HepG2 (cell line): ENCODE results near the gene IL17RC. TPM values are rescaled to one million over a fixed set of nuclear protein-coding genes. Genes with fewer than 3 reads are reported as not detected.

Experiments
- ADNP ChIP-seq: sonication (generic); formaldehyde crosslinking; IDR thresholded peaks from 2 replicates; pipeline ENCODE4 v1.4.0; 2020; ENCODE audit warnings: missing genetic modification reagents
- ATAD3A ChIP-seq: sonication (generic); formaldehyde crosslinking; IDR thresholded peaks from 2 replicates; pipeline ENCODE4 v1.4.0; 2020; ENCODE audit warnings: missing genetic modification reagents
- HMGA1 ChIP-seq: sonication (generic); formaldehyde crosslinking; conservative IDR thresholded peaks from 2 replicates; pipeline ENCODE4 v1.4.0; 2020; ENCODE audit warnings: missing genetic modification reagents
- KDM2A ChIP-seq: sonication (generic); formaldehyde crosslinking; IDR thresholded peaks from 2 replicates; pipeline ENCODE4 v1.4.0; 2020; ENCODE audit warnings: low read depth, missing genetic modification reagents, borderline replicate concordance
- NCOA2 ChIP-seq: sonication (generic); formaldehyde crosslinking; IDR thresholded peaks from 2 replicates; pipeline ENCODE4 v1.8.0; 2022; ENCODE audit warnings: inconsistent platforms
- NFRKB ChIP-seq: fragments of 450-650 bp; IDR thresholded peaks from 2 replicates; pipeline ENCODE4 v1.6.1; 2017
- PAWR ChIP-seq: sonication (generic); formaldehyde crosslinking; IDR thresholded peaks from 2 replicates; pipeline ENCODE4 v1.4.0; 2020; ENCODE audit warnings: missing genetic modification reagents, mild to moderate bottlenecking, borderline replicate concordance
- POLR2AphosphoS2 ChIP-seq: IDR thresholded peaks from 2 replicates; pipeline ENCODE4 v1.6.1; 2011; ENCODE audit warnings: low read depth, low read length, improper control_type of control experiment
- SALL2 ChIP-seq: sonication (generic); formaldehyde crosslinking; IDR thresholded peaks from 2 replicates; pipeline ENCODE4 v1.8.1; 2023; ENCODE audit warnings: mild to moderate bottlenecking, missing genetic modification reagents, inconsistent platforms
- TBL1XR1 ChIP-seq: fragments of 150-350 bp; IDR thresholded peaks from 2 replicates; pipeline ENCODE4 v1.6.1; 2014; ENCODE audit warnings: borderline replicate concordance, low read length; ENCODE audit not compliant: partially characterized antibody
- THAP9 ChIP-seq: sonication (generic); formaldehyde crosslinking; IDR thresholded peaks from 2 replicates; pipeline ENCODE4; 2020; ENCODE audit warnings: missing genetic modification reagents, mild to moderate bottlenecking, borderline replicate concordance
- TRAFD1 ChIP-seq: sonication (generic); formaldehyde crosslinking; IDR thresholded peaks from 2 replicates; pipeline ENCODE4 v1.5.1; 2020; ENCODE audit warnings: missing genetic modification reagents, mild to moderate bottlenecking, borderline replicate concordance
- ZC3H4 ChIP-seq: sonication (generic); formaldehyde crosslinking; IDR thresholded peaks from 2 replicates; pipeline ENCODE4 v1.4.0; 2020; ENCODE audit warnings: missing genetic modification reagents, borderline replicate concordance
- ZFP36 ChIP-seq: fragments of 150-350 bp; IDR thresholded peaks from 2 replicates; pipeline ENCODE4 v1.6.1; 2018; ENCODE audit warnings: borderline replicate concordance, low read length, low read depth; ENCODE audit not compliant: partially characterized antibody
- ZFP36L2 ChIP-seq: sonication (generic); formaldehyde crosslinking; IDR thresholded peaks from 2 replicates; pipeline ENCODE4 v1.4.0; 2020; ENCODE audit warnings: missing genetic modification reagents
- ZNF274 ChIP-seq: sonication (generic); formaldehyde crosslinking; IDR thresholded peaks from 2 replicates; pipeline ENCODE4 v1.5.1; 2020; ENCODE audit warnings: mild to moderate bottlenecking, missing genetic modification reagents
- ZNF329 ChIP-seq: sonication (generic); formaldehyde crosslinking; IDR thresholded peaks from 2 replicates; pipeline ENCODE4 v1.9.0; 2021; ENCODE audit warnings: low read depth, mild to moderate bottlenecking, missing genetic modification reagents
- ZNF350 ChIP-seq: sonication (generic); formaldehyde crosslinking; IDR thresholded peaks from 2 replicates; pipeline ENCODE4 v1.4.0; 2020; ENCODE audit warnings: mild to moderate bottlenecking, low read depth, missing genetic modification reagents, borderline replicate concordance
- ZNF7 ChIP-seq: IDR thresholded peaks from 2 replicates; pipeline ENCODE4 v1.6.1; 2016; ENCODE audit warnings: missing biosample characterization, missing genetic modification reagents
- ZNF772 ChIP-seq: sonication (generic); formaldehyde crosslinking; IDR thresholded peaks from 2 replicates; pipeline ENCODE4 v1.5.0; 2020; ENCODE audit warnings: mild to moderate bottlenecking, missing genetic modification reagents
- polyA plus RNA-seq, 8 experiments: library from polyadenylated mRNA; depleted of rRNA in 3 of 8; stranded (reverse) in 7 of 8; unstranded in 1 of 8; fragments of >200 nt; fragmentation: Illumina TruSeq in 4 of 8; extraction: Trizol in 4 of 8; gene quantifications; 2 replicates each; pipeline versions ENCODE4 v1.2.1 to v1.2.3, GENCODE V29; 2011 to 2016; ENCODE audit warnings: low read depth in 4 of 8, missing spikeins in 1 of 8, mixed read lengths in 1 of 8; ENCODE audit not compliant: insufficient read depth in 1 of 8
- total RNA-seq, 5 experiments: library from RNA; depleted of rRNA; stranded (reverse); fragments of >200 nt; fragmentation: Illumina TruSeq; extraction: Trizol; gene quantifications; 2 replicates each; pipeline ENCODE4 v1.2.3, GENCODE V29; 2016; ENCODE audit warnings: low read depth in 1 of 5
- TF ChIP-seq, protein P1 (sequence below): IDR thresholded peaks from 2 replicates; pipeline ENCODE4 v1.6.1; 2012; ENCODE audit warnings: low read depth, low read length, improper control_type of control experiment
- TF ChIP-seq, protein P2 (sequence below): sonication (generic); formaldehyde crosslinking; IDR thresholded peaks from 2 replicates; pipeline ENCODE4 v1.8.0; 2022; ENCODE audit warnings: mild to moderate bottlenecking, missing genetic modification reagents, moderate library complexity

IL17RC gene
- total and polyA plus RNA-seq, 2 of the 13 experiments (the other 11 are each of a cell fraction or from before 2014, with no cell fraction given), result 20.7 to 24.0 TPM

DNA sequence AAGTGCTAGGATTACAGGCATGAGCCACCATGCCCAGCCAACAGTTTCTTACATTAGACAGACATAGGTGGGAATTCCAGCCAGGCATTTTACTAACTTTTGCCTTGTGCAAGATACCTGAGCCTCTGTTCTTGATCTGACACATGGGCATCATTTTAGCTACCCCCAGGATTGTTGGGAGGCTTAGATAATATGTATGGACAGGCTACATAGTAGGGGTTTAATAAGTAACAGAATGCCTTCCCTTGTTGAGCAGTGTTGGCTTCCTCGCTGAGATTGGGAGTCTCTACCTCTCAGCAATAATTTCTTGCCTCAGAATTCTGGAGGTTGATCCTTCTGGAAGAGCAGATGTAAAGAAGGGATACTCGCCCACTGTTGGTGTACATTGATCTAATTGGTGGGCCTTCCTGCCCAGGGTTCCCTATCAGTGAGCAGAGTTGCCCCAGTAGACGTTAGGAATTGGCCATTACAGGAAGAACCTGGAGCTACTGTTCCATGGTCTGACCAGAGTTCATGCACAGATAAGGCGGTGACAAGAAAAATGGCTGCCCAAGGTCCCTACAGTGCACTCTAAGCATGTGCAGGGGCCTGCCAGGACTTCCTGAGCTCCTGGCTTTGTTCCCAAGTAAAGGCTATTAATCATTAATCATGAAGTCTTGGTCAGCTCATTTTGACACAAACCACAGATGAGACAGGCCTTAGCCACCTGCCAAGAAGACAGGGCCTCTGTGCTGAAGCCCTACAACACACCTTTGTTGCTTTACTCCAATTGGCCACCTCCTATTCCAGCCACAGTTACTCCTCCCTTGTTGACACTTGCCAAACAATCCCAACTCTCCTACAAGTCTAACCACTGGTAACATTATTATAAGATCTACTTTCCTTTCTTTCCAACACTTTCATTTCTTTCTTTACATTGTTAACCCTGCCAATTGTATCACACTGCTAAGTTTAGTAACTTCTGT lies 19.2 kb upstream of the IL17RC start (continued):
- TF ChIP-seq TRAFD1 (CRISPR knock-in tag), result no peak; the same call in 1 of the 2 replicates
- TF ChIP-seq TBL1XR1, result peak; percentile 4
- TF ChIP-seq HMGA1, result no peak
- TF ChIP-seq, protein P1, sequence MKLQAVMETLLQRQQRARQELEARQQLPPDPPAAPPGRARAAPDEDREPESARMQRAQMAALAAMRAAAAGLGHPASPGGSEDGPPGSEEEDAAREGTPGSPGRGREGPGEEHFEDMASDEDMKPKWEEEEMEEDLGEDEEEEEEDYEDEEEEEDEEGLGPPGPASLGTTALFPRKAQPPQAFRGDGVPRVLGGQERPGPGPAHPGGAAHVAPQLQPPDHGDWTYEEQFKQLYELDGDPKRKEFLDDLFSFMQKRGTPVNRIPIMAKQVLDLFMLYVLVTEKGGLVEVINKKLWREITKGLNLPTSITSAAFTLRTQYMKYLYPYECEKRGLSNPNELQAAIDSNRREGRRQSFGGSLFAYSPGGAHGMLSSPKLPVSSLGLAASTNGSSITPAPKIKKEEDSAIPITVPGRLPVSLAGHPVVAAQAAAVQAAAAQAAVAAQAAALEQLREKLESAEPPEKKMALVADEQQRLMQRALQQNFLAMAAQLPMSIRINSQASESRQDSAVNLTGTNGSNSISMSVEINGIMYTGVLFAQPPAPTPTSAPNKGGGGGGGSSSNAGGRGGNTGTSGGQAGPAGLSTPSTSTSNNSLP, result peak; percentile 43; the same call in 1 of the 2 replicates
- TF ChIP-seq, protein P2, sequence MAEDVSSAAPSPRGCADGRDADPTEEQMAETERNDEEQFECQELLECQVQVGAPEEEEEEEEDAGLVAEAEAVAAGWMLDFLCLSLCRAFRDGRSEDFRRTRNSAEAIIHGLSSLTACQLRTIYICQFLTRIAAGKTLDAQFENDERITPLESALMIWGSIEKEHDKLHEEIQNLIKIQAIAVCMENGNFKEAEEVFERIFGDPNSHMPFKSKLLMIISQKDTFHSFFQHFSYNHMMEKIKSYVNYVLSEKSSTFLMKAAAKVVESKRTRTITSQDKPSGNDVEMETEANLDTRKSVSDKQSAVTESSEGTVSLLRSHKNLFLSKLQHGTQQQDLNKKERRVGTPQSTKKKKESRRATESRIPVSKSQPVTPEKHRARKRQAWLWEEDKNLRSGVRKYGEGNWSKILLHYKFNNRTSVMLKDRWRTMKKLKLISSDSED (CRISPR knock-in tag), result no peak
- no peak for TF ChIP-seq ZNF350
- no peak; the same call in 1 of the 2 replicates for TF ChIP-seq ZNF772
- TF ChIP-seq KDM2A (CRISPR knock-in tag), result peak; percentile 53
- TF ChIP-seq ADNP (CRISPR knock-in tag), result no peak
- peak; percentile 75; the same call in 1 of the 2 replicates for TF ChIP-seq NFRKB
- TF ChIP-seq POLR2AphosphoS2, result no peak
- no peak for TF ChIP-seq ZNF274 (CRISPR knock-in tag)
- 0 out of 2 replicates have a peak, but pooled peaks have one; percentile 13 for TF ChIP-seq ZFP36L2 (CRISPR knock-in tag)
- TF ChIP-seq ATAD3A (CRISPR knock-in tag), result no peak
- TF ChIP-seq ZC3H4 (CRISPR knock-in tag), result no peak; the same call in 1 of the 2 replicates
- peak; percentile 18; the same call in 1 of the 2 replicates for TF ChIP-seq NCOA2 (CRISPR knock-in tag)
- no peak for TF ChIP-seq ZNF329
- no peak for TF ChIP-seq ZNF7 (CRISPR knock-in tag)
- no peak for TF ChIP-seq SALL2 (CRISPR knock-in tag)
- TF ChIP-seq ZFP36, result no peak
- no peak for TF ChIP-seq PAWR (CRISPR knock-in tag)
- TF ChIP-seq THAP9 (CRISPR knock-in tag), result peak; percentile 16; the same call in 1 of the 2 replicates
